Muscle layer of duodenum (tissue), 2 donors: Measurements from ENCODE around the gene OR51B5.
"Not testable (repeated sequence)": the region's sequence is repeated elsewhere in the genome, so short reads cannot be mapped to it uniquely, and the experiment has no call there.

ENCODE experiments used
- H3K27ac ChIP-seq: one replicate; pipeline ENCODE4 v1.7.0; 2013; ENCODE audit warnings: mild to moderate bottlenecking, low read length
- H3K27me3 ChIP-seq: one replicate; pipeline ENCODE4 v1.7.0; 2013; ENCODE audit warnings: low read depth, mild to moderate bottlenecking, control low read depth, low read length
- H3K36me3 ChIP-seq, 2 donors: one replicate each; pipeline ENCODE4 v1.7.0; 2013; ENCODE audit warnings: low read length in 2 of 2, control low read depth in 1 of 2, mild to moderate bottlenecking in 1 of 2; ENCODE audit not compliant: insufficient read depth in 2 of 2, control insufficient read depth in 1 of 2
- H3K4me1 ChIP-seq, 2 donors: one replicate each; pipeline ENCODE4 v1.7.0; 2013; ENCODE audit warnings: low read length in 2 of 2, mild to moderate bottlenecking in 2 of 2, control low read depth in 1 of 2, moderate library complexity in 1 of 2; ENCODE audit not compliant: insufficient read depth in 2 of 2, control insufficient read depth in 1 of 2
- H3K4me3 ChIP-seq, 2 donors: one replicate each; pipeline ENCODE4 v1.7.0; 2013; ENCODE audit warnings: low read length in 2 of 2, low read depth in 1 of 2, mild to moderate bottlenecking in 1 of 2
- H3K9me3 ChIP-seq, 2 donors: one replicate each; pipeline ENCODE4 v1.7.0; 2013; ENCODE audit warnings: low read length in 2 of 2, control low read depth in 1 of 2, mild to moderate bottlenecking in 1 of 2; ENCODE audit not compliant: control insufficient read depth in 1 of 2
- donor health status: healthy.

The OR51B5 gene

GRCh38 chr11:5324197-5324596 is 19.1 kb downstream of the OR51B5 start, which contains the start of gene OR51B2:
Gene OR51B2 (minus strand): TSS chr11:5324297. CDS start chr11:5324297, 0 bp downstream.
- no peak within 1 kb of the TSS for H3K27ac ChIP-seq
- no peaks in the 10 kb centered on the region for H3K4me1 ChIP-seq
- no peak within 1 kb of the TSS for H3K4me3 ChIP-seq
- no peaks in the 10 kb centered on the region for H3K27me3 ChIP-seq
- no peaks in the 10 kb centered on the region for H3K36me3 ChIP-seq
- no peaks in the 10 kb centered on the region for H3K9me3 ChIP-seq

GRCh38 chr11:5317292-5317691 is 26.0 kb downstream of the OR51B5 start:
- no peaks in the 10 kb centered on the region for H3K36me3 ChIP-seq
- no peak overlapping the region for H3K27ac ChIP-seq
- no peaks in the 10 kb centered on the region for H3K27me3 ChIP-seq
- H3K4me1 ChIP-seq: no peaks in the 10 kb centered on the region
- peaks cover 0 to 4% of the 10 kb centered on the region in 2 donors for H3K9me3 ChIP-seq
- H3K4me3 ChIP-seq: no peak overlapping the region

- H3K27ac ChIP-seq, H3K9me3 ChIP-seq, H3K4me1 ChIP-seq, H3K4me3 ChIP-seq, H3K27me3 ChIP-seq, H3K36me3 ChIP-seq: not testable (repeated sequence)
Observed at GRCh38 chr11:5313326-5314023, 29.8 kb downstream of the OR51B5 start.

- Histone ChIP-seq H3K27ac (no peak overlapping the region), H3K36me3 (no peaks in the 10 kb centered on the region), H3K4me3 (no peak overlapping the region), H3K4me1 (no peaks in the 10 kb centered on the region), H3K9me3 (peaks cover 0 to 4% of the 10 kb centered on the region in 2 donors), H3K27me3 (no peaks in the 10 kb centered on the region)
Observed at GRCh38 chr11:5310423-5310822, 32.9 kb downstream of the OR51B5 start.

GRCh38 chr11:5307256-5308019 is 35.9 kb downstream of the OR51B5 start:
- no peaks in the 10 kb centered on the region for H3K27me3 ChIP-seq
- no peaks in the 10 kb centered on the region for H3K9me3 ChIP-seq
- no peak overlapping the region for H3K4me3 ChIP-seq
- no peaks in the 10 kb centered on the region for H3K36me3 ChIP-seq
- H3K27ac ChIP-seq: no peak overlapping the region
- H3K4me1 ChIP-seq: no peaks in the 10 kb centered on the region

GRCh38 chr11:5304046-5304445 is 39.3 kb downstream of the OR51B5 start:
- H3K27ac ChIP-seq: no peak overlapping the region
- no peaks in the 10 kb centered on the region for H3K36me3 ChIP-seq
- no peaks in the 10 kb centered on the region for H3K27me3 ChIP-seq
- no peak overlapping the region for H3K4me3 ChIP-seq
- H3K9me3 ChIP-seq: no peaks in the 10 kb centered on the region
- H3K4me1 ChIP-seq: no peaks in the 10 kb centered on the region

GRCh38 chr11:5303626-5304025 is 39.7 kb downstream of the OR51B5 start:
- Histone ChIP-seq H3K27ac (no peak overlapping the region), H3K4me3 (no peak overlapping the region), H3K9me3 (no peaks in the 10 kb centered on the region), H3K27me3 (no peaks in the 10 kb centered on the region), H3K36me3 (no peaks in the 10 kb centered on the region), H3K4me1 (no peaks in the 10 kb centered on the region)

GRCh38 chr11:5301846-5302245 is 41.5 kb downstream of the OR51B5 start, which contains the start of gene OR51B4:
Gene OR51B4 (minus strand): TSS chr11:5301946. CDS start chr11:5301946, 0 bp downstream.
- H3K4me1 ChIP-seq: no peaks in the 10 kb centered on the region
- H3K4me3 ChIP-seq: no peak within 1 kb of the TSS
- H3K9me3 ChIP-seq: no peaks in the 10 kb centered on the region
- no peaks in the 10 kb centered on the region for H3K27me3 ChIP-seq
- no peak within 1 kb of the TSS for H3K27ac ChIP-seq
- no peaks in the 10 kb centered on the region for H3K36me3 ChIP-seq

- no peaks in the 10 kb centered on the region for H3K36me3 ChIP-seq
- H3K4me3 ChIP-seq: no peak overlapping the region
- H3K4me1 ChIP-seq: no peaks in the 10 kb centered on the region
- no peaks in the 10 kb centered on the region for H3K9me3 ChIP-seq
- H3K27ac ChIP-seq: no peak overlapping the region
- H3K27me3 ChIP-seq: no peaks in the 10 kb centered on the region
Observed at GRCh38 chr11:5300251-5300650, 43.1 kb downstream of the OR51B5 start.

- Histone ChIP-seq H3K4me3 (no peak overlapping the region), H3K36me3 (no peaks in the 10 kb centered on the region), H3K4me1 (no peaks in the 10 kb centered on the region), H3K9me3 (no peaks in the 10 kb centered on the region), H3K27ac (no peak overlapping the region), H3K27me3 (no peaks in the 10 kb centered on the region)
Observed at GRCh38 chr11:5298451-5298850, 44.9 kb downstream of the OR51B5 start.

- H3K9me3 ChIP-seq: no peaks in the 10 kb centered on the region
- H3K36me3 ChIP-seq: no peaks in the 10 kb centered on the region
- H3K27me3 ChIP-seq: no peaks in the 10 kb centered on the region
- no peaks in the 10 kb centered on the region for H3K4me1 ChIP-seq
- H3K4me3 ChIP-seq: no peak overlapping the region
- H3K27ac ChIP-seq: no peak overlapping the region
Observed at GRCh38 chr11:5297721-5298323, 45.5 kb downstream of the OR51B5 start.
